Measurements from ENCODE around the gene ABCG1.

ABCG1 gene

GRCh38 chr21:42320791-42321190, 101.9 kb downstream of the ABCG1 start:
- Histone ChIP-seq H3K27ac (ENCODE audit: low read depth, low read length) (no peak overlapping the region), H2BK15ac (replicated peaks; ENCODE audit: low read depth) (no peak overlapping the region), H3K79me2 (ENCODE audit: control insufficient read depth, insufficient read depth, low read length) (no peaks in the 10 kb centered on the region), H3K4me1 (ENCODE audit: control insufficient read depth, low read depth, low read length) (no peaks in the 10 kb centered on the region), H3K4me2 (ENCODE audit: low read length) (no peak overlapping the region), H3K18ac (ENCODE audit: low read length) (no peak overlapping the region), H4K8ac (ENCODE audit: low read depth, low read length) (no peak overlapping the region), H3K4me3 (ENCODE audit: low read length) (no peak overlapping the region), H3K27me3 (ENCODE audit: insufficient read depth, low read length, poor library complexity) (no peaks in the 10 kb centered on the region), H3K56ac (ENCODE audit: low read length) (no peak overlapping the region), H3K23ac (ENCODE audit: low read length) (no peak overlapping the region), H3K4ac (ENCODE audit: low read depth, low read length) (no peak overlapping the region), H2BK5ac (ENCODE audit: low read length) (no peak overlapping the region), H4K5ac (ENCODE audit: low read length) (no peak overlapping the region), H3K9ac (ENCODE audit: low read length) (no peak overlapping the region), H3K79me1 (ENCODE audit: low read length) (no peaks in the 10 kb centered on the region), H3K36me3 (ENCODE audit: control insufficient read depth, insufficient read depth, low read length) (no peaks in the 10 kb centered on the region), H2BK120ac (ENCODE audit: low read depth, low read length) (no peak overlapping the region), H2AK5ac (ENCODE audit: low read length) (no peak overlapping the region)
- no peak for DNase-seq
- no CpG with 5 or more reads among the region's 8 CpGs for whole genome bisulfite sequencing (ENCODE audit: extremely low coverage, insufficient coverage, low lambda C conversion rate)

- Histone ChIP-seq H4K5ac (ENCODE audit: low read length) (no peak overlapping the region), H3K9ac (ENCODE audit: low read length) (no peak overlapping the region), H3K79me2 (ENCODE audit: control insufficient read depth, insufficient read depth, low read length) (no peaks in the 10 kb centered on the region), H3K27me3 (ENCODE audit: insufficient read depth, low read length, poor library complexity) (no peaks in the 10 kb centered on the region), H3K79me1 (ENCODE audit: low read length) (no peaks in the 10 kb centered on the region), H3K4me2 (ENCODE audit: low read length) (no peak overlapping the region), H4K8ac (ENCODE audit: low read depth, low read length) (no peak overlapping the region), H2AK5ac (ENCODE audit: low read length) (no peak overlapping the region), H3K4ac (ENCODE audit: low read depth, low read length) (no peak overlapping the region), H3K4me3 (ENCODE audit: low read length) (no peak overlapping the region), H3K36me3 (ENCODE audit: control insufficient read depth, insufficient read depth, low read length) (no peaks in the 10 kb centered on the region), H2BK5ac (ENCODE audit: low read length) (no peak overlapping the region), H3K56ac (ENCODE audit: low read length) (no peak overlapping the region), H3K23ac (ENCODE audit: low read length) (no peak overlapping the region), H3K4me1 (ENCODE audit: control insufficient read depth, low read depth, low read length) (no peaks in the 10 kb centered on the region), H2BK120ac (ENCODE audit: low read depth, low read length) (no peak overlapping the region), H2BK15ac (replicated peaks; ENCODE audit: low read depth) (no peak overlapping the region), H3K27ac (ENCODE audit: low read depth, low read length) (no peak overlapping the region), H3K18ac (ENCODE audit: low read length) (no peak overlapping the region)
- no CpG with 5 or more reads among the region's 10 CpGs for WGBS (ENCODE audit: extremely low coverage, insufficient coverage, low lambda C conversion rate)
- DNase-seq, result no peak
Measured at GRCh38 chr21:42321231-42321630, 102.3 kb downstream of the ABCG1 start.

GRCh38 chr21:42321845-42322244, 102.9 kb downstream of the ABCG1 start:
- Histone ChIP-seq H3K79me1 (ENCODE audit: low read length) (no peaks in the 10 kb centered on the region), H3K4me3 (ENCODE audit: low read length) (no peak overlapping the region), H2AK5ac (ENCODE audit: low read length) (no peak overlapping the region), H3K4ac (ENCODE audit: low read depth, low read length) (no peak overlapping the region), H2BK5ac (ENCODE audit: low read length) (no peak overlapping the region), H3K36me3 (ENCODE audit: control insufficient read depth, insufficient read depth, low read length) (no peaks in the 10 kb centered on the region), H2BK15ac (replicated peaks; ENCODE audit: low read depth) (no peak overlapping the region), H4K8ac (ENCODE audit: low read depth, low read length) (no peak overlapping the region), H3K23ac (ENCODE audit: low read length) (no peak overlapping the region), H3K18ac (ENCODE audit: low read length) (no peak overlapping the region), H3K27ac (ENCODE audit: low read depth, low read length) (no peak overlapping the region), H2BK120ac (ENCODE audit: low read depth, low read length) (no peak overlapping the region), H4K5ac (ENCODE audit: low read length) (no peak overlapping the region), H3K4me1 (ENCODE audit: control insufficient read depth, low read depth, low read length) (no peaks in the 10 kb centered on the region), H3K56ac (ENCODE audit: low read length) (no peak overlapping the region), H3K9ac (ENCODE audit: low read length) (no peak overlapping the region), H3K79me2 (ENCODE audit: control insufficient read depth, insufficient read depth, low read length) (no peaks in the 10 kb centered on the region), H3K4me2 (ENCODE audit: low read length) (no peak overlapping the region), H3K27me3 (ENCODE audit: insufficient read depth, low read length, poor library complexity) (no peaks in the 10 kb centered on the region)
- no peak for DNase-seq
- no CpG with 5 or more reads among the region's 4 CpGs for WGBS (ENCODE audit: extremely low coverage, insufficient coverage, low lambda C conversion rate)

- no peaks in the 10 kb centered on the region for H3K79me2 ChIP-seq (ENCODE audit: control insufficient read depth, insufficient read depth, low read length)
- no peak overlapping the region for H3K18ac ChIP-seq (ENCODE audit: low read length)
- no peaks in the 10 kb centered on the region for H3K79me1 ChIP-seq (ENCODE audit: low read length)
- no peak overlapping the region for H3K4ac ChIP-seq (ENCODE audit: low read depth, low read length)
- H2BK120ac ChIP-seq (ENCODE audit: low read depth, low read length), result no peak overlapping the region
- H3K4me1 ChIP-seq (ENCODE audit: control insufficient read depth, low read depth, low read length), result no peaks in the 10 kb centered on the region
- DNase-seq, result no peak
- H3K36me3 ChIP-seq (ENCODE audit: control insufficient read depth, insufficient read depth, low read length), result no peaks in the 10 kb centered on the region
- no peak overlapping the region for H3K23ac ChIP-seq (ENCODE audit: low read length)
- no peak overlapping the region for H3K4me3 ChIP-seq (ENCODE audit: low read length)
- no peak overlapping the region for H4K8ac ChIP-seq (ENCODE audit: low read depth, low read length)
- H4K5ac ChIP-seq (ENCODE audit: low read length), result no peak overlapping the region
- H2BK15ac ChIP-seq (replicated peaks; ENCODE audit: low read depth), result no peak overlapping the region
- no peak overlapping the region for H3K56ac ChIP-seq (ENCODE audit: low read length)
- no CpG with 5 or more reads among the region's 6 CpGs for WGBS (ENCODE audit: extremely low coverage, insufficient coverage, low lambda C conversion rate)
- no peak overlapping the region for H2BK5ac ChIP-seq (ENCODE audit: low read length)
- no peak overlapping the region for H2AK5ac ChIP-seq (ENCODE audit: low read length)
- no peak overlapping the region for H3K9ac ChIP-seq (ENCODE audit: low read length)
- H3K27me3 ChIP-seq (ENCODE audit: insufficient read depth, low read length, poor library complexity), result no peaks in the 10 kb centered on the region
- no peak overlapping the region for H3K27ac ChIP-seq (ENCODE audit: low read depth, low read length)
- no peak overlapping the region for H3K4me2 ChIP-seq (ENCODE audit: low read length)
Measured at GRCh38 chr21:42324896-42325295, 106.0 kb downstream of the ABCG1 start.

- Histone ChIP-seq H2AK5ac (ENCODE audit: low read length) (no peak overlapping the region), H3K9ac (ENCODE audit: low read length) (no peak overlapping the region), H2BK5ac (ENCODE audit: low read length) (no peak overlapping the region), H3K27ac (ENCODE audit: low read depth, low read length) (no peak overlapping the region), H3K4me2 (ENCODE audit: low read length) (no peak overlapping the region), H3K4ac (ENCODE audit: low read depth, low read length) (no peak overlapping the region), H4K8ac (ENCODE audit: low read depth, low read length) (no peak overlapping the region), H3K56ac (ENCODE audit: low read length) (no peak overlapping the region), H4K5ac (ENCODE audit: low read length) (no peak overlapping the region), H2BK120ac (ENCODE audit: low read depth, low read length) (no peak overlapping the region), H3K4me3 (ENCODE audit: low read length) (no peak overlapping the region), H3K27me3 (ENCODE audit: insufficient read depth, low read length, poor library complexity) (no peaks in the 10 kb centered on the region), H3K79me2 (ENCODE audit: control insufficient read depth, insufficient read depth, low read length) (no peaks in the 10 kb centered on the region), H3K4me1 (ENCODE audit: control insufficient read depth, low read depth, low read length) (no peaks in the 10 kb centered on the region), H3K23ac (ENCODE audit: low read length) (no peak overlapping the region), H3K79me1 (ENCODE audit: low read length) (no peaks in the 10 kb centered on the region), H3K18ac (ENCODE audit: low read length) (no peak overlapping the region), H3K36me3 (ENCODE audit: control insufficient read depth, insufficient read depth, low read length) (no peaks in the 10 kb centered on the region), H2BK15ac (replicated peaks; ENCODE audit: low read depth) (no peak overlapping the region)
- WGBS (ENCODE audit: extremely low coverage, insufficient coverage, low lambda C conversion rate), result no CpG with 5 or more reads among the region's 4 CpGs
- no peak for DNase-seq
Measured at GRCh38 chr21:42330380-42331371, 111.7 kb downstream of the ABCG1 start.

GRCh38 chr21:42331660-42332059, 112.7 kb downstream of the ABCG1 start:
- H3K36me3 ChIP-seq (ENCODE audit: control insufficient read depth, insufficient read depth, low read length), result no peaks in the 10 kb centered on the region
- H2BK15ac ChIP-seq (replicated peaks; ENCODE audit: low read depth), result no peak overlapping the region
- no peak overlapping the region for H3K18ac ChIP-seq (ENCODE audit: low read length)
- H3K79me1 ChIP-seq (ENCODE audit: low read length), result no peaks in the 10 kb centered on the region
- H3K23ac ChIP-seq (ENCODE audit: low read length), result no peak overlapping the region
- H3K4me3 ChIP-seq (ENCODE audit: low read length), result no peak overlapping the region
- no peak overlapping the region for H3K56ac ChIP-seq (ENCODE audit: low read length)
- no peaks in the 10 kb centered on the region for H3K4me1 ChIP-seq (ENCODE audit: control insufficient read depth, low read depth, low read length)
- no peak overlapping the region for H4K8ac ChIP-seq (ENCODE audit: low read depth, low read length)
- H2BK5ac ChIP-seq (ENCODE audit: low read length), result no peak overlapping the region
- H4K5ac ChIP-seq (ENCODE audit: low read length), result no peak overlapping the region
- no peak overlapping the region for H3K9ac ChIP-seq (ENCODE audit: low read length)
- H3K27me3 ChIP-seq (ENCODE audit: insufficient read depth, low read length, poor library complexity), result no peaks in the 10 kb centered on the region
- no peak overlapping the region for H2AK5ac ChIP-seq (ENCODE audit: low read length)
- H3K27ac ChIP-seq (ENCODE audit: low read depth, low read length), result no peak overlapping the region
- H3K4me2 ChIP-seq (ENCODE audit: low read length), result no peak overlapping the region
- no peaks in the 10 kb centered on the region for H3K79me2 ChIP-seq (ENCODE audit: control insufficient read depth, insufficient read depth, low read length)
- no peak for DNase-seq
- H3K4ac ChIP-seq (ENCODE audit: low read depth, low read length), result no peak overlapping the region
- H2BK120ac ChIP-seq (ENCODE audit: low read depth, low read length), result no peak overlapping the region
